ENCODE data around the gene SOCS7. TPM values are rescaled to one million over a fixed set of nuclear protein-coding genes. Genes with fewer than 3 reads are reported as not detected.

The SOCS7 gene, protein sequence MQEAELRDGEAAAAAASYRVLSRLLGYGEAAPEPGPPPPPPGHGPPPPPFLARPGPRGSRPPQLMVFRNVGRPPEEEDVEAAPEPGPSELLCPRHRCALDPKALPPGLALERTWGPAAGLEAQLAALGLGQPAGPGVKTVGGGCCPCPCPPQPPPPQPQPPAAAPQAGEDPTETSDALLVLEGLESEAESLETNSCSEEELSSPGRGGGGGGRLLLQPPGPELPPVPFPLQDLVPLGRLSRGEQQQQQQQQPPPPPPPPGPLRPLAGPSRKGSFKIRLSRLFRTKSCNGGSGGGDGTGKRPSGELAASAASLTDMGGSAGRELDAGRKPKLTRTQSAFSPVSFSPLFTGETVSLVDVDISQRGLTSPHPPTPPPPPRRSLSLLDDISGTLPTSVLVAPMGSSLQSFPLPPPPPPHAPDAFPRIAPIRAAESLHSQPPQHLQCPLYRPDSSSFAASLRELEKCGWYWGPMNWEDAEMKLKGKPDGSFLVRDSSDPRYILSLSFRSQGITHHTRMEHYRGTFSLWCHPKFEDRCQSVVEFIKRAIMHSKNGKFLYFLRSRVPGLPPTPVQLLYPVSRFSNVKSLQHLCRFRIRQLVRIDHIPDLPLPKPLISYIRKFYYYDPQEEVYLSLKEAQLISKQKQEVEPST
- total RNA-seq: 10 to 100 TPM; 14.2 to 29.7 TPM

- Mint-ChIP-seq H3K4me3 (peak within 1 kb of the TSS; percentile 98), H3K4me1 (ENCODE audit: low read depth in 2 of 2) (peaks cover 29 to 43% of the 10 kb centered on the region in 2 donors), H3K27ac (peak within 1 kb of the TSS; percentile 88 to 89), H3K27me3 (no peaks in the 10 kb centered on the region), H3K36me3 (no peaks in the 10 kb centered on the region), H3K9me3 (no peaks in the 10 kb centered on the region)
- peak; percentile 96 to 98 for ATAC-seq
- DNase-seq (ENCODE audit: low spot score): peak; percentile 92
These were observed at the start of gene SOCS7 for GRCh38 chr17:38351412-38352222. SOCS7 (plus strand) TSS chr17:38351844; CDS start chr17:38352053, 209 bp downstream.

- Mint-ChIP-seq H3K9me3 (no peaks in the 10 kb centered on the region), H3K27ac (no peak overlapping the region), H3K36me3 (peaks cover 6% of the 10 kb centered on the region), H3K27me3 (no peaks in the 10 kb centered on the region), H3K4me3 (no peak overlapping the region), H3K4me1 (ENCODE audit: low read depth in 2 of 2) (no peaks in the 10 kb centered on the region)
- ATAC-seq: no peak
- no peak for DNase-seq (ENCODE audit: low spot score)
These were observed 36.1 kb upstream of the SOCS7 start for GRCh38 chr17:38315497-38315896.

GRCh38 chr17:38317081-38317480 lies 34.6 kb upstream of the SOCS7 start:
- H3K36me3 Mint-ChIP-seq: peaks cover 6% of the 10 kb centered on the region

GRCh38 chr17:38320482-38320881 lies 31.2 kb upstream of the SOCS7 start:
- H3K4me3 Mint-ChIP-seq: no peak overlapping the region
- H3K9me3 Mint-ChIP-seq: no peaks in the 10 kb centered on the region
- H3K36me3 Mint-ChIP-seq: peaks cover 11% of the 10 kb centered on the region
- DNase-seq (ENCODE audit: low spot score) (no peak), ATAC-seq (no peak)
- H3K27ac Mint-ChIP-seq: no peak overlapping the region
- no peaks in the 10 kb centered on the region for H3K27me3 Mint-ChIP-seq
- no peaks in the 10 kb centered on the region for H3K4me1 Mint-ChIP-seq (ENCODE audit: low read depth in 2 of 2)

More at GRCh38 chr17:38317081-38317480, 34.6 kb upstream of the SOCS7 start:
- H3K27me3 Mint-ChIP-seq: no peaks in the 10 kb centered on the region
- H3K4me3 Mint-ChIP-seq: no peak overlapping the region
- no peaks in the 10 kb centered on the region for H3K4me1 Mint-ChIP-seq (ENCODE audit: low read depth in 2 of 2)
- no peak overlapping the region for H3K27ac Mint-ChIP-seq
- no peaks in the 10 kb centered on the region for H3K9me3 Mint-ChIP-seq
- ATAC-seq: no peak
- no peak for DNase-seq (ENCODE audit: low spot score)

GRCh38 chr17:38322156-38322779 lies 29.4 kb upstream of the SOCS7 start:
- H3K9me3 Mint-ChIP-seq: no peaks in the 10 kb centered on the region
- ATAC-seq (peak; percentile 71 to 78), DNase-seq (ENCODE audit: low spot score) (no peak)
- peaks cover 6% of the 10 kb centered on the region for H3K36me3 Mint-ChIP-seq
- no peak overlapping the region for H3K27ac Mint-ChIP-seq
- H3K27me3 Mint-ChIP-seq: no peaks in the 10 kb centered on the region
- H3K4me3 Mint-ChIP-seq: no peak overlapping the region
- peaks cover 0 to 3% of the 10 kb centered on the region in 2 donors for H3K4me1 Mint-ChIP-seq (ENCODE audit: low read depth in 2 of 2)

DNA sequence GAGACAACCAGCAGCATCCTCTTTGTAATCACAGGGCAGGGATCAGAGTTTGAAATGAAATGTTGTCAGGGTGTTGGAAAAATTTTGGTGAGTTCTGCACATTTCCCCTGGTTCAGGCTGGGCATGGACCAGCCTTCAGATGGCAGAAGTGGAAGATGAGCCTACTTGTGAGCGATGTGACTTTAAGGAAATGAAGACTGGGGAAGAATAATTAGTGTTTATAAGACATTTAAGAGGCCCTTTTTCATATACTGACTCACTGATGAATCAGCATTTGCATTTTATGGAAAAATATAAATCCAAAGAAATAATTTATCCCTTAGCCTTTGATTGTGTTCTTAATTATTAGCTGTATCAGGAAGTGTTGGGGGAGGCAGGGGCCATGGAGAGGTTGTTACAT lies 28.7 kb upstream of the SOCS7 start:
- H3K9me3 Mint-ChIP-seq: no peaks in the 10 kb centered on the region
- H3K27ac Mint-ChIP-seq: no peak overlapping the region
- no peak for DNase-seq (ENCODE audit: low spot score)
- no peak for ATAC-seq
- H3K27me3 Mint-ChIP-seq: no peaks in the 10 kb centered on the region
- H3K4me3 Mint-ChIP-seq: no peak overlapping the region
- peaks cover 0 to 6% of the 10 kb centered on the region in 2 donors for H3K4me1 Mint-ChIP-seq (ENCODE audit: low read depth in 2 of 2)
- peaks cover 6% of the 10 kb centered on the region for H3K36me3 Mint-ChIP-seq

GRCh38 chr17:38324141-38324697 lies 27.4 kb upstream of the SOCS7 start:
- Mint-ChIP-seq H3K27me3 (peaks cover 0 to 3% of the 10 kb centered on the region in 2 donors), H3K4me1 (ENCODE audit: low read depth in 2 of 2) (peaks cover 0 to 6% of the 10 kb centered on the region in 2 donors), H3K36me3 (peaks cover 6% of the 10 kb centered on the region), H3K4me3 (no peak overlapping the region), H3K9me3 (no peaks in the 10 kb centered on the region), H3K27ac (no peak overlapping the region)
- ATAC-seq (no peak), DNase-seq (ENCODE audit: low spot score) (no peak)

- no peak overlapping the region for H3K27ac Mint-ChIP-seq
- no peaks in the 10 kb centered on the region for H3K9me3 Mint-ChIP-seq
- H3K4me1 Mint-ChIP-seq (ENCODE audit: low read depth in 2 of 2): peaks cover 0 to 6% of the 10 kb centered on the region in 2 donors
- no peak for DNase-seq (ENCODE audit: low spot score)
- ATAC-seq: no peak
- H3K36me3 Mint-ChIP-seq: peaks cover 6% of the 10 kb centered on the region
- H3K27me3 Mint-ChIP-seq: peaks cover 0 to 3% of the 10 kb centered on the region in 2 donors
- H3K4me3 Mint-ChIP-seq: no peak overlapping the region
These were observed 26.9 kb upstream of the SOCS7 start for GRCh38 chr17:38324772-38325171.

- Mint-ChIP-seq H3K27ac (no peak overlapping the region), H3K27me3 (peaks cover 0 to 8% of the 10 kb centered on the region in 2 donors), H3K9me3 (no peaks in the 10 kb centered on the region), H3K4me1 (ENCODE audit: low read depth in 2 of 2) (peaks cover 0 to 6% of the 10 kb centered on the region in 2 donors), H3K36me3 (peaks cover 6% of the 10 kb centered on the region), H3K4me3 (no peak overlapping the region)
- DNase-seq (ENCODE audit: low spot score) (no peak), ATAC-seq (no peak)
These were observed 26.3 kb upstream of the SOCS7 start for GRCh38 chr17:38325221-38325851.

DNA sequence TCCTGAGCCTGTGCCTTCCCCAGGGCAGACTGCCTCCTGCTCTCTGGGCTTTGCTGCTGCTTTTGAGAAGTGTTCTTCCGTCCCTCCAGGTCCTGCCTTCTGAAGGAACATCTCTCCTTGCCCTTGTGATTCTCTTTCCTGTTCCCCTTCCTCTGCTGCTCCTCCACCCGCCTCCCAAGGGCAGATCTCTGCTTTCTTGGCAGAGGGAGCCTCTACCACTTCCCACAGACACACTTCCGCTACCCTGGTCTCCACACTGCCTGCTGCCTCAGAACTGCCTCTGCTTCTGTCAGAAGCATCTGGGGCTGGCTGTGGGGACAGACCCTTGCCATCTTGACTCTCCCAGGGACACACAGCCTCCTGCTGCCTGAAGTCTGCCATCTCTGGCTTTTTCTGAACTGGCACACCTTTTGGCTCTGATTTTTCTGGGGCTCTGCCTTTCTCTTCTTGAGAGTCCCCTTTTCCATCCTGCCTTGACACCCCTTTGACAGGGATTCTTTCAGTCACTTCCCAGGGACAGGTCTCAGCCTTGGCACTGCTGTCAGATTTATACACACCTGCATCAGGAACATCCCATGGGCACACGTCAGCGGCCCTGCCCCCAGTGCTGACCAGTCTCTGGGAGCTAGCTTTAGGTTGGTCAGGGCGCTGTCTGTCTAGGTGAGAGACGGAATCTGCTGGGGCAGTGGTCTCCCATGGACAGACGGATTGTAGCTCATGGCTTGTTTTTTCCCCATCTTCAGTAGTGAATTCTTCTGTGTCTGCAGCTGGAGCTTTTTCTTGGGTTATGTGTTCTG lies 24.4 kb upstream of the SOCS7 start:
- ATAC-seq: peak in 1 of 2 donors; percentile 55
- H3K9me3 Mint-ChIP-seq: no peaks in the 10 kb centered on the region
- no peak for DNase-seq (ENCODE audit: low spot score)
- H3K36me3 Mint-ChIP-seq: peaks cover 6% of the 10 kb centered on the region
- peaks cover 0 to 6% of the 10 kb centered on the region in 2 donors for H3K4me1 Mint-ChIP-seq (ENCODE audit: low read depth in 2 of 2)
- H3K27ac Mint-ChIP-seq: peak overlapping the region in 1 of 2 donors; percentile 28
- no peak overlapping the region for H3K4me3 Mint-ChIP-seq
- H3K27me3 Mint-ChIP-seq: peaks cover 0 to 8% of the 10 kb centered on the region in 2 donors

- H3K4me1 Mint-ChIP-seq (ENCODE audit: low read depth in 2 of 2): peaks cover 0 to 6% of the 10 kb centered on the region in 2 donors
- peaks cover 0 to 8% of the 10 kb centered on the region in 2 donors for H3K27me3 Mint-ChIP-seq
- H3K36me3 Mint-ChIP-seq: peaks cover 1% of the 10 kb centered on the region
- ATAC-seq (no peak), DNase-seq (ENCODE audit: low spot score) (no peak)
- no peak overlapping the region for H3K4me3 Mint-ChIP-seq
- H3K27ac Mint-ChIP-seq: no peak overlapping the region
- no peaks in the 10 kb centered on the region for H3K9me3 Mint-ChIP-seq
These were observed 23.7 kb upstream of the SOCS7 start for GRCh38 chr17:38327936-38328335.

GRCh38 chr17:38328620-38329019 lies 23.0 kb upstream of the SOCS7 start:
- Mint-ChIP-seq H3K4me3 (no peak overlapping the region), H3K36me3 (no peaks in the 10 kb centered on the region), H3K27me3 (peaks cover 0 to 10% of the 10 kb centered on the region in 2 donors), H3K9me3 (no peaks in the 10 kb centered on the region), H3K4me1 (ENCODE audit: low read depth in 2 of 2) (peaks cover 0 to 6% of the 10 kb centered on the region in 2 donors), H3K27ac (no peak overlapping the region)
- ATAC-seq (no peak), DNase-seq (ENCODE audit: low spot score) (no peak)

Data from natural killer cell treated with Interleukin-12 subunit alpha and Interleukin-12 subunit beta and Interleukin-15 and Interleukin-18, amount 100 ng/mL, for 72 hours (primary cell).